AG08395 (cell line): ENCODE data around the gene BCL2L2.

Experiments used
- DNase-seq: peaks from one replicate; pipeline ENCODE4 v3.0.0; 2012; ENCODE audit warnings: mixed read lengths, low spot score

The BCL2L2 gene

DNA sequence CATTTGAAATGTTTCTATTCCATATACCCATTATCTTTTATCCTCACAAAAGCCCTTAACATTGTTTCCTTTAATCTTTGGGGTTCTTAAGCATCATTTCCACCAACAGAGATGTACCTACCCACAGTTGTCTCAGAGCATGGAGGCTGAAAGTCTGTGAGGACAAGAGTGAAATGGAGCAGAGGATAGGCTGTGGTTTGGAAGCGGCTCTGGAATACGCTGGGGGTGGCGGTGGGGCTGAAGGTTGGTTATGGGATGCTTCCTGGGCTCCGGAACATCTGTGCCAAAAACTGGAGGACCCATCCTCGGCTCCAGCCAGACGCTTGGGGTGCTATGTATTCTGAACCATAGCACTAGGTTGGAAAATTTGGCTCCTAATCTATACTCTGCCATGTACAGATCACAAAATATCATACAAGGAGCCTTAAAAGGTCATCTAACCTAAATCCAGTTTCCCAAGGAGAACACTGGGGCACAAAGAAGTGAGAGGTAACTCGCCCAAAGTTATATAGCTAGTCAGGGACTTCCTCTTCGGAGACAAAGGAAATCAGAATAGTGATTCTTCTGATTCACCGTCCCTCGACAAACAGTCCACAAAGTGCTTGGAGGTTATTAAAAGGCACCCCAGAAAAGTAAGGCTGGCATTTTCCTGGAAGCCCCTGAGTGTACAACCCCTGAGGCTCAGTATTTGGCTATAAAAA is 6.5 kb upstream of the BCL2L2 start:
- no peak for DNase-seq

DNA sequence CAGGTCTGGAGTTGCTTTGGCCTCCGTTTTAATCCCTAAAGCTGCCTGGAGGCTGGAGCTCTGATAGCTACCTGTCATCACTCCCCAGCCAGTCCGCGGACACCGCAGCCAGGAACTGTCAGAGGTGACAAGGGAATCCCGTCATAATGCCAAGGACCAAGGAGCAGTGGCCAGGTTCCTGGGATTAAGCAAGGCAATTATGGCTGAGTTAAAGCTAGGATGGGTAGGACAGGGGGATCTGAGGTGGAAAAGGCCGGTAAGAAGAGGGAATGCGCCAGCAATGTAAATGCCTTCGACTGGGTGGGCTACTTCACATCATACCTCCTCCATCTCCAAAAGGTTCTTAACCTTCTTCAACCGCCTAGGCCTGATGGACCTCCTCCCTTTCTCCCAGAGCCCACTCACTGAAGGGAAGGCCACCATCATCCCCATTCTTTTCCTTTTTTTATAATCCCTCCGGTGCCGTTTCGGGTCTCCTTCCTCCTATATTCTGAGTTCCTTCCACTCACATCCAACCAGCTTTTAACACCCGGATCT is 5.9 kb upstream of the BCL2L2 start:
- no peak for DNase-seq

DNA sequence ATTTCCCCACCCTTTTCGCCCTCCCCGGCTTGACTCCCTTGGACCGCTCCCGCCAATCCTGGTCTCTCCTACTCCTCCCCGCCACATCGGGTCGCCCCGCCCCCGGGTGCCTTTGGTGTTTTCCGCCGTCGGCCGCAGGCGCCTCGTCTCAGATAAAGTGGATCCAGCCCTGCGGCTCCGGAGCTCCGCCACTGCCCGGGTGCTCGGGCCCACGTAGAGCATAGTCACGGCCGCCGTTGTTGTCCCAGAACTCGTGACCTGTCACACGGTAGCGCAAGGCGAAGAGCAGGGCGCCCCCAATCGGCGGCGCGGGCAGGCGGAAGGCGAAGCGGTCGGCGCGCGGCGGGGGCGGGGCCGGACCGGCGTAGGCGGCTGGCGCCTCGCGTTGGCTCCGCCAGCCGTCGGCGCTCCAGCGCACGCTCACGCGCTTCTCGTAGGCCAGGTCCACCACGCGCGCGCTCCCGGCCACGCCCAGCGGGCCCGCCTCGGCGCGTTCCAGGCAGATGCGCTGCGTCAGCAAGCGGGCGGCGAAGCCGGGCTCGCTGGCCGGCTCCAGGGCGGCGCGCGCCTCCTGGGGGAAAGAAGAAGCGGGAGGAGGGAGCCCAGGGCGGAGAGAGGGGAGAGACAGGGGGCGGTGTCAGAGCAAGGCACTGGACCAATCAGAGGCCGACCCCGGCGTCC is 5.2 kb upstream of the BCL2L2 start:
- peak; percentile 98 for DNase-seq

DNA sequence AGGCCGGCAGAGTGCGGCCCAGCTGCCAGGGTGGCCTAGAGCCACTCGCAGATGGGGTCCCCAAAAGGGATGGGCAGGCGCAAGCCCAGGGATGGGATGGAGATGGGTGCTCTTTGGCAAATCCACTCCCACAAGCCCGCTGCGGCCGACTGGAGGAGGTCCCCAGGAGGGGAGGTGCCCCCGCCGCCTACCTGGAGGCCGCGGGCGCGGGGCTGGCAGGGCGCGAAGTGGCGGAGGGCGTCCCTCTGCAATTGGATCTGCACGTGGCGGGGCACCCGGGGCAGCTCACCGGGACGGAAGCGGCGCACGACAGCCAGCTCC is 4.7 kb upstream of the BCL2L2 start:
- DNase-seq = no peak

DNA sequence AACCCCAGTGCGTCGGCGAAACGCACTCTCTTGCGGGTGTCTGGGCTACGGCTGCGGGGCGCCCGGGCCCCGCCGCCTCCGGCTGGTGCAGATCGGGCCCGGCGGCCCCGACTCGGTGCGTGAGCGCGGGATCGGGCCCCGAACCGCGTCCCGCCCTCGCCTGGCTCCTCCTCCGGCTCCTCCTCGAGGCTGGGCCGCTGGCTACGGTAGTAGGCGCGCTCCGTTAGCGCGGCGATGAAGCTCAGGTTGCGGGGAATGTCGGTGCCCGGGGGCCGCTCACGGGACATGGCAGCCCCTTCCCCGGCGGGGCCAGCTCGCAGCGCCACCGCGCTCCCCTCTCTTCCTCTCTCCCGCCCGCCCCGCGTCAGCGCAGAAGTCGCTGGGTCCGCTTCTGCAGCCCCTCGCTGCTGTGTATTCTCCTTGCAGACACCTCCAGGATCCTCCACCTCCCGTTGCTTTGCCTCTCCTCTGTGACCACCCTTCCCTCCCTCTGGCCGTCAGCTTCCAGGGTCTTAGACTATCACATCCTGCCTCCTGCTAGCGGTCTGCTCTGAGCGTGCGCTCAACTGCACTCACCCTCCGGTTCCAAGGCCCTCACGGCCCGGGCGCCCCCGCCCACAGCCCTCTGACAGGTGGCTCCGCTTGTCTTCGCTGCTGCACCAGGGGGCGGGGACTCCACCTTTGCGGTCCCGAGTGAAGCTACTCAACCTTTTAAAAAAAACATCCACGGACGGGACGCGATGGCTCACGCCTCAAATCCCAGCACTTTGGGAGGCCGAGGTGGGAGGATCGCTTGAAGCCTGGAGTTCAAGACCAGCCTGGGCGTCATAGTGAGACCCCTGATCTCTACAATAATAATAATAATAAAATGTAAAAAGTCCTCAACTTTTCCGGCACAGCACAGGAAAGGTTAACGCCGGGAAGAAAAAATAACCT is 4.1 kb upstream of the BCL2L2 start, which contains the start of gene PPP1R3E:
Gene PPP1R3E (minus strand): TSS at position 570 of the 936 bp plus-strand sequence. CDS start 283 bp downstream, at position 287.
- DNase-seq = peak; percentile 46

DNA sequence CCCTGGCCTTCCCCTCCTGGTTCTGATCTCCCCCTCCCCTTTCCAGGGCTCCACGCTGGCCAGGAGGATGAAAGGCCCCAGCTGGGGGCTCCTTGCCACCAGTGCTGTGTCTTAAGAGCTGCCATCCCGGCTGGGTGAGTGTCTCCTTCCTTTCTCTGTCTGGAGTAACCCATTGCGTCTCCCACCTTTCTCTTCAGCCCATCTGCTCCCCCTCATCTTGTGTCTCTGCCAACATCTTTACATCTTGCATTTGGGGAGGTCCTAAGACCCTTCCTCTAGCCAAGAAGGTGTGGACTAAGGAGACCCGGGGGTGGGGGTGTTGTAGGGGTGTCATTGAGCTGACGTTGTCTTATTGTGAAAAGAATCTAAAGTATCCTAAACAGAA is 505 bp downstream of the BCL2L2 start:
- DNase-seq = no peak

DNA sequence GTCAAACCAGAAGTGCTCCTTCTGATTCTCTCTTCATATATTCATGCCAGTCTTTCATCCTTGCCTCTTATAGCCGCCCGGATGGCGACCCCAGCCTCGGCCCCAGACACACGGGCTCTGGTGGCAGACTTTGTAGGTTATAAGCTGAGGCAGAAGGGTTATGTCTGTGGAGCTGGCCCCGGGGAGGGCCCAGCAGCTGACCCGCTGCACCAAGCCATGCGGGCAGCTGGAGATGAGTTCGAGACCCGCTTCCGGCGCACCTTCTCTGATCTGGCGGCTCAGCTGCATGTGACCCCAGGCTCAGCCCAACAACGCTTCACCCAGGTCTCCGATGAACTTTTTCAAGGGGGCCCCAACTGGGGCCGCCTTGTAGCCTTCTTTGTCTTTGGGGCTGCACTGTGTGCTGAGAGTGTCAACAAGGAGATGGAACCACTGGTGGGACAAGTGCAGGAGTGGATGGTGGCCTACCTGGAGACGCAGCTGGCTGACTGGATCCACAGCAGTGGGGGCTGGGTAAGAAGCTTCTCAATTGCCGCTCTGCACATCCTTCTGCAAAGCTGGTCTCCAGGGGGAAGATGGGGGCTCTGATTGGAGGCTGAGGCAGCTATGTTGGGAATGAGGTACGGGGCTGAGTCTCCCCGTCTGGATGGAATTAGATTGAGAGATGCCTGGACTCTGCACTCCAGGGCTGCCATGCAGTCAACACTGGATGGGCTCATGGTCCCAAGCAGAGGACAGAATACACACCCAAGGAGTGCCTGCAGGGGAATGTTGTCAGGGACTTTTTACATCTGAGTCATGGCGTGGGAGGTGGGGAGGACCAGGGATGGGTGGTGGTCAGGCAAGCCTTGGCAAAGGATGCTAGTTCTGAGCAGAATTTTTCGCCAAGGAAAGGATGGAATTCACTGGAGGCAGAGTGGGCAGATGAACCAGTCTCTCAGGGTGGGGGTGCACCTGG is 1.3 kb downstream of the BCL2L2 start:
- no peak for DNase-seq

DNA sequence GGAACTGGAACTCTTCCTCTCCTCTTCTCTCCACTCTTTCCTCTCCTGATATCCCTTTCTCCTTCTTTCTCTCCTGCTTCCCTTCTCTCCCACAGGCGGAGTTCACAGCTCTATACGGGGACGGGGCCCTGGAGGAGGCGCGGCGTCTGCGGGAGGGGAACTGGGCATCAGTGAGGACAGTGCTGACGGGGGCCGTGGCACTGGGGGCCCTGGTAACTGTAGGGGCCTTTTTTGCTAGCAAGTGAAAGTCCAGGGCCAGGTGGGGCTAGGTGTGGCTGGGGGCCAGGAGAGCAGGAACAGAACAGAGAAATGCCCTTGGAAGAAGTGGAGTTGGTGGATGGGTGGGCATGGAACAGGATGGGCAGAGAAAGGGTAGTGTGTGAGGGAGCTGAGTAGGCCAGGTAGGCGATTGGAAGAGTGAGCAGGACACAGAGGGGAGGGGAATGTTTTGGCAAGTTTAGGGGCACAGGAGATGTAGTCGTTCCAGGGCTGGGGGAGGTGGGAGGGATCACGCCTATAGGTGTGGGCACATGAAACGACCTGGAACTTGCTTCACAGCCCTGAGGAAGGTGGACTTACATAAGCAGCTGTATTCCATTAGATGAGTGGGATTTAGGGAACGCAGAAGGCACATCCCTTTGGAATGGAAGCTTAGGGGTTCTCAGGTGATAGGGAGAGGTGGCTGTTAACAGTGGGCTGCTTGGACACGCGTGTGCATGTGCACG is 2.2 kb downstream of the BCL2L2 start:
- no peak for DNase-seq

DNA sequence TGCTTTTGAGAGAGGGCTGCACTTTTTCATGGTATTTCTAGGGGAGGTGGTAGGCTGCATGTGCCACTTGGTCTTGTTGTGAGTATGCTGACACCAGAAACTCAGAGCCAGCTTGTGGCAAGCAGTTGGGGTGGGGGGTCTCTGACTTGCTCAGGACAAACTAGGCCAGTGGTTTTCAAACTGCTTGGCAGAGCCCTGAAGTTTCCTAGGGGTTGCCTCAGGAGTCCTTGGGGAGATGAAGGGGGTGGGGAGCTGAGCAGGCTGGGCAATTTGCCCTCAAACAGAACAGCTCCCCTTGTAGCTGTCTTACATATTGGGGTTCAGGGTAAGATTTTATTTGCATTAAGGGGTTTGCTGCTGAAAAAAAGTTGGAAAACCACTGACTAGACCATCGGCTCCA is 3.9 kb downstream of the BCL2L2 start:
- DNase-seq = no peak

DNA sequence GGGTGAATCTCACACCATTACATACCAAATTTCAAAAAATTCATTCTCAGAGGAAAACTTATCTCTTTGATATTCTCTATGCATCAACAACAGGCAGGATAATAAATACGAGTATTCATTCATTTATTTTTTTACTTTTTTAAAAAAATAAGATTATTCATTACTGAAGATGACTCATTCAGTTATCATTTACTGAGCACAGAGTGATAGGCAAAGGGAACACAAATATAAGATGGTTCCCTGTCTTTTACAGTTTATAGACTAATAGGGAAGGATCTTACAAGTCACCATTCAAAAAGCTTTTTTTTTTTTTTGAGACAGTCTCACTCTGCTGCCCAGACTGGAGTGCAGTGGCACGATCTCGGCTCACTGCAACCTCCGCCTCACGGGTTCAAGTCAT is 9.7 kb downstream of the BCL2L2 start:
- DNase-seq = no peak

DNA sequence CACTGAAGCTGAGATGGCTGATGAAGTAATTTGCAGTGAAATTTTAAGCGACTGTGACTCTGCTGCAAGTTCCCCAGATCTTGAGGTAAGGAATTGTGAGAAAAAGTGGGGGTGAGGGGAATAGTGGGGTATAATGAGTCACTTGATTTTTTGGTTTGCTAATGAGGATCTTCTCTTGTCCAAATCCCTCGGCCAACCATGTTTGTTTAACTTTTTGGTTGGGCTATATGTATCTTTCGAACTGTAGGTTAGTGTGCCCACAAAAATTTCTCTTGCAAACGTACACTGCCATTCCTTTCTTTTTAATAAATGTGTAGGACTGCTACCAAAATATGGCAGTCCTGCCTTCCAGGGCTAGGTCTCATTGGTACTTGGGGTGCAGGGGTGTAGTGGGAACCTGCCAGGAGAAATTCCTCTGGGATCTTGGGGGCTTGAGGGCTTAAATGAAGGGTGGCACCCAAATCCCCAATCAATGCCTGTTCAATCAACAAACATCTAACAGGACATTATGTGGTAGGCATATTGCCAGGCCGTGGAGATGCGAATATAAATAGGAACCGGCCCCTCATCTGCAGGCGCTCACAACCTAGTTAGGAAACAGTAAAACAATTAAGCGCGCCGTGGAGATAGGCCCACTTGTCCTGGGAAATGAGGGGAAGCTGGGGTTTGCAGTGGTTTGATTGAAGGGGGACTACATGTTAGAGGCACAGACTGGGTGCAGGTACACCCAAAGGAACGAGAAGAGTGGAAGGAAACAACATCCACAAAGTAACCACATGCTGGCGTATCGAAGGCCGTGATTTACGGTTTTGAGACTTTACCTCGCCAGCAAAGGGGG is 13.3 kb downstream of the BCL2L2 start:
- no peak for DNase-seq

DNA sequence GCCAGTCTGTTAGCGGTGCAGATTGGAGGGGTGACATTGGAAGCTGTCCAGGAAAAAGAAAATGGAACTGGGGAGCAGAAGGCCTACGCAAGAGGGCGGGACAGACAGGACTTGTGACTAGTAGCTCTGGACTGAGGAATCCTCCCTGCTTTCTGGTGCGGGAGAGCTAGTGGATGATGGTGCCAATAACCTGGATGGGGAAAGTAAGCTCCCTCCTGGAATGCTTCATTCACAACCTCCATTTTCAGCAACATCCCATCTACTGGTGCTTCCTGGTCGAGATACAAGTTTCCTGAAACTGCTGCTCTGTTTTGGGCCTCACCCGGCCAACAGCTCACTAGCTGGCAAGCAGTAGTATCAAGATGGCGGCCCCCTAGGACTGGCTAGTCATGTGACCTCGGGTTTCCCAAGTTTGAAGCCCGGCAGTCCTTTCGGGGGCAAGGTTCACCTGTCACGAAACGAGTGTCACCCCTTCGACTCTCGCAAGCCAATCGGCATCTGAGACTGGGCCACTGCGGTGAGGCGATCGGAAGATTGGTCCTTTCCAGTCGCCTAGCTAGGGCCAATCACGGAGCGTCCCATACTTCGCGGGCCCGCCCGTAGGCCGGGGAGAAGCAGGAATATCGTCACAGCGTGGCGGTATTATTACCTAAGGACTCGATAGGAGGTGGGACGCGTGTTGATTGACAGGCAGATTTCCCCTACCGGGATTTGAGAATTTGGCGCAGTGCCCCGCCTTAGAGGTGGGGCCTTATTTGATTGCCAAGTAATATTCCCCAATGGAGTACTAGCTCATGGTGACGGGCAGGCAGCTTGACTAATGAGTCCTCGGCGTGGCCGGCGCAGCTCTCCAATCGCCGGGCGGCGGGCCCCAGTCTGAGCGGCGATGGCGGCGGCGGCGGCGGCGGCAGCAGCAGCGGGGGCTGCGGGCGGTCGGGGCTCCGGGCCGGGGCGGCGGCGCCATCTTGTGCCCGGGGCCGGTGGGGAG is 14.2 kb downstream of the BCL2L2 start, which contains the start of gene PABPN1:
Gene PABPN1 (plus strand): TSS at position 874 of the 988 bp plus-strand sequence. CDS start 13 bp downstream, at position 887.
- DNase-seq = peak; percentile 99

DNA sequence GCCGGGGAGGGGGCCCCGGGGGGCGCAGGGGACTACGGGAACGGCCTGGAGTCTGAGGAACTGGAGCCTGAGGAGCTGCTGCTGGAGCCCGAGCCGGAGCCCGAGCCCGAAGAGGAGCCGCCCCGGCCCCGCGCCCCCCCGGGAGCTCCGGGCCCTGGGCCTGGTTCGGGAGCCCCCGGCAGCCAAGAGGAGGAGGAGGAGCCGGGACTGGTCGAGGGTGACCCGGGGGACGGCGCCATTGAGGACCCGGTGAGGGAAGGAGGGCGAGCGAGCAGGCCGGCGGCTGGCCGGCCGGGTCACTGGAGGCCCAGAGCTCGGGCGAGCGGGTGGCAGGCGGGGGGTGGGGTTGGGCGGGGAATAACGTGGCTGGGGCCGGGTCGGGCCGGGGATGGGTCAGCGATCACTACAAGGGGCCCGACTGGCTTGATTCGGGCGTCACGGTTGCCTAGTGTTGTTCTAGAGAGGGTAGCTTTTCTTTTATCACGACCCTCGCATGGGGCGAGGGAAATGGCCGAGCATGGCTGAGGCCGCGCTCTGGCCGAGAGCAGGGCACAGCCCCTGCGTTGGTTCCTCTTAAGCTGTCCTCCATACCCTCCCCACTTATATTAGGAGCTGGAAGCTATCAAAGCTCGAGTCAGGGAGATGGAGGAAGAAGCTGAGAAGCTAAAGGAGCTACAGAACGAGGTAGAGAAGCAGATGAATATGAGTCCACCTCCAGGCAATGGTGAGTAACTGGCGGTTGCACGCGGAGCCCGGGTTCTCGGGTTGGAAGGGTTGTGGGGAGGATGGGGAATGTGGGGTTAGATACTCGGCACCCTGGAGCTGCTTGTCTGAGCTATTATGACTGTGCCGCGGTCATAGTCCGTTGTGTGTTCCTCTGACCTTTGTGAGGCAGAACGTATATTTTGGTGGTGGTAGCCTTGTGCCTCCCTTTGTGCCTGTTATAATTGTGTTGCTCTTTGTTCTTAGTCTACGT is 15.2 kb downstream of the BCL2L2 start:
- peak; percentile 58 for DNase-seq

DNA sequence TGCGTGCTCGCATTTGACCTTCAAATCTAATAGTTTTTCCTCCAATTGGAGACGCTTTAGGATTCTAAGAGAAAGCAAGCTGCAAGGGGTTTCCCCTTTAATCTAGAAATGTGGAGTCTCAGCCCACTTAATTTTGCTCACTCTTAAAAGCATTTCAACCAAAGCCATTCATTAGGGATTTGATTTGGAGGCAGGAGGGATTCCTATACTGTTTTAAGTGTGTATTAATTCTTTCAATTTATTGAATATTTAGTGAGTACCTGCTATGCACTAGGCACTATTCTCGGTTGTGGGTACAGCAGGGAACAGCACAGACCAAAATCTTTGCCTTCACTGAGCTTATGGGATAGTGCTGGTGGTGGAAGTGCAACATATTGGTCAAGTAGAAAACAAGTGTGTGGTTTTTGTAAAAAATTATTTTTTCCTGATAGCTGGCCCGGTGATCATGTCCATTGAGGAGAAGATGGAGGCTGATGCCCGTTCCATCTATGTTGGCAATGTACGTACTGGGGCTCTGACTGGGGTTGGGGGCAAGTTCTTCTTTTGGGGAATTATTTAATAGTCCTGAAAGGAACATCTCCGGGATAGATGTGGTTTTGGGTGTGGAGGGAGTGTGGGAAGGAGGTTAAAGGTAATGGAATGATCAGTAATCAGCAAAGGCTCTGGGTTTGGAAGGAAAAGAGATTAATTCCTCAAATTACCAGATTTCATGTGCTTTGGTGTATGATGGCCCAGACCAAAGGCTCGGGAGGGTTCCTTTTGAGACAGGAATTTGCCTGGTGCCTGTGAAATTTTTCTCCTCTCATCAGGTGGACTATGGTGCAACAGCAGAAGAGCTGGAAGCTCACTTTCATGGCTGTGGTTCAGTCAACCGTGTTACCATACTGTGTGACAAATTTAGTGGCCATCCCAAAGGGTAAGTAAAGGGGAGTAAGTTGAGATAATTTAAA is 16.2 kb downstream of the BCL2L2 start:
- no peak for DNase-seq

DNA sequence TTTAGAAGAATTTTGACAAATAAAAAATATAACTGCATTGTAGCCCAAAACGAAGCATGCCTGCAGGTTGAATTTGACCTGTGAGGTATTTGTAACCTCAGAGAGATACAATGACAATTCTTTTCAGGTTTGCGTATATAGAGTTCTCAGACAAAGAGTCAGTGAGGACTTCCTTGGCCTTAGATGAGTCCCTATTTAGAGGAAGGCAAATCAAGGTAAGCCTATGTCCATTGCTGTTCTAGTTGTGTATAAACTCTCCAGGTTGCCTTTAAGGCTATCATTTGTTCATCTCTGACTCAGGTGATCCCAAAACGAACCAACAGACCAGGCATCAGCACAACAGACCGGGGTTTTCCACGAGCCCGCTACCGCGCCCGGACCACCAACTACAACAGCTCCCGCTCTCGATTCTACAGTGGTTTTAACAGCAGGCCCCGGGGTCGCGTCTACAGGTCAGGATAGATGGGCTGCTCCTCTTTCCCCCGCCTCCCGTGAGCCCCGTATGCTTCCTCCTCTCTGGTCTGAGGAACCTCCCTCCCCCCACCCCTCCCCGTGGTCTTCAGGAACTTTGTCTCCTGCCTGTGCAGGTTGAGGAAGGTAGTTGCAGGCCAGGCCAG is 17.3 kb downstream of the BCL2L2 start:
- DNase-seq = no peak

DNA sequence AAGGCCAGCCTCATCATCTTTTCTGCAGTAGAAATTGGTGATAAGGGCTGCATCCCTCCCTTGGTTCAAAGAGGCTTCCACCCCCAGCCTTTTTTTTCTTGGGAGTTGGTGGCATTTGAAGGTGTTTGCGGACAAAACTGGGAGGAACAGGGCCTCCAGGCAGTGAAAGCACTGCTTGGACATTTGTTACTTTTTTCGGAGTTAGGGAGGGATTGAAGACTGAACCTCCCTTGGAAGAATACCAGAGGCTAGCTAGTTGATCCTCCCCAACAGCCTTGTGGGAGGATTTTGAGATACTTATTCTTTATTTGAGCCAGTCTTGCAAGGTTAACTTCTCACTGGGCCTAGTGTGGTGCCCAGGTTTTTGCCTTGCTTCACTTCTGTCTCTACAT is 17.8 kb downstream of the BCL2L2 start:
- no peak for DNase-seq
